Measurements from ENCODE around the gene SLC2A4RG. TPM values are rescaled to one million over a fixed set of nuclear protein-coding genes. Genes with fewer than 3 reads are reported as not detected.

The SLC2A4RG gene
- total RNA-seq, 1 experiment from 2014 or later: 169 TPM

- H3K36me3 Mint-ChIP-seq (ENCODE audit: insufficient read depth, unreplicated experiment): peaks cover 96% of the 10 kb centered on the region
- H3K27me3 Mint-ChIP-seq (ENCODE audit: unreplicated experiment): no peaks in the 10 kb centered on the region
- peak overlapping the region; percentile 83 for H3K27ac Mint-ChIP-seq (ENCODE audit: unreplicated experiment)
- BruUV-seq (replicated peaks): no TSS peak
- no peak for DNase-seq
- peak overlapping the region; percentile 20 for H3K4me3 Mint-ChIP-seq (ENCODE audit: low read depth, unreplicated experiment)
- CTCF ChIA-PET: interaction anchor here (1.0 to 2.1 kb wide), 3 partner anchors 9 to 154 kb away, joined by 3 to 11 read pairs (median 8); partner anchors contain the start of genes ARFRP1, PTK6 and ZGPAT
- H3K9me3 Mint-ChIP-seq (ENCODE audit: low read depth, unreplicated experiment): no peaks in the 10 kb centered on the region
- intact Hi-C loops (cut with micrococcal nuclease; ENCODE audit: unreplicated experiment): no loop called here
- TF ChIP-seq CTCF (IDR thresholded peaks at IDR 0.05; ENCODE audit: unreplicated experiment): no peak
- peaks cover 18% of the 10 kb centered on the region for H3K4me1 Mint-ChIP-seq (ENCODE audit: low read depth, unreplicated experiment)
Observed at GRCh38 chr20:63691711-63692435, 47.7 kb upstream of the SLC2A4RG start.

- Mint-ChIP-seq H3K4me1 (ENCODE audit: low read depth, unreplicated experiment) (peaks cover 17% of the 10 kb centered on the region), H3K27ac (ENCODE audit: unreplicated experiment) (peak overlapping the region; percentile 83), H3K9me3 (ENCODE audit: low read depth, unreplicated experiment) (no peaks in the 10 kb centered on the region), H3K36me3 (ENCODE audit: insufficient read depth, unreplicated experiment) (peaks cover 96% of the 10 kb centered on the region), H3K4me3 (ENCODE audit: low read depth, unreplicated experiment) (no peak overlapping the region), H3K27me3 (ENCODE audit: unreplicated experiment) (no peaks in the 10 kb centered on the region)
- BruUV-seq (replicated peaks): no TSS peak
- CTCF ChIA-PET: interaction anchor here (1.0 to 2.1 kb wide), 3 partner anchors 10 to 154 kb away, joined by 3 to 11 read pairs (median 8); partner anchors contain the start of genes ARFRP1, PTK6 and ZGPAT
- intact Hi-C loops (cut with micrococcal nuclease; ENCODE audit: unreplicated experiment): no loop called here
- no peak for TF ChIP-seq CTCF (IDR thresholded peaks at IDR 0.05; ENCODE audit: unreplicated experiment)
- peak; percentile 64 for DNase-seq
Observed at GRCh38 chr20:63692436-63693082, 47.0 kb upstream of the SLC2A4RG start.

GRCh38 chr20:63693083-63693732 is 46.4 kb upstream of the SLC2A4RG start:
- Mint-ChIP-seq H3K27ac (ENCODE audit: unreplicated experiment) (peak overlapping the region; percentile 91), H3K27me3 (ENCODE audit: unreplicated experiment) (no peaks in the 10 kb centered on the region), H3K4me3 (ENCODE audit: low read depth, unreplicated experiment) (peak overlapping the region; percentile 41), H3K4me1 (ENCODE audit: low read depth, unreplicated experiment) (peaks cover 22% of the 10 kb centered on the region), H3K9me3 (ENCODE audit: low read depth, unreplicated experiment) (no peaks in the 10 kb centered on the region), H3K36me3 (ENCODE audit: insufficient read depth, unreplicated experiment) (peaks cover 96% of the 10 kb centered on the region)
- TF ChIP-seq CTCF (IDR thresholded peaks at IDR 0.05; ENCODE audit: unreplicated experiment): no peak
- CTCF ChIA-PET: interaction anchor here (1.0 to 2.1 kb wide), 2 partner anchors 15 to 155 kb away, joined by 3 to 11 read pairs; partner anchors contain the start of genes ARFRP1, PTK6 and ZGPAT
- no TSS peak for BruUV-seq (replicated peaks)
- intact Hi-C loops (cut with micrococcal nuclease; ENCODE audit: unreplicated experiment): no loop called here
- no peak for DNase-seq

- TF ChIP-seq CTCF (IDR thresholded peaks at IDR 0.05; ENCODE audit: unreplicated experiment): no peak
- peaks cover 30% of the 10 kb centered on the region for H3K4me1 Mint-ChIP-seq (ENCODE audit: low read depth, unreplicated experiment)
- BruUV-seq (replicated peaks): no TSS peak
- H3K27me3 Mint-ChIP-seq (ENCODE audit: unreplicated experiment): no peaks in the 10 kb centered on the region
- CTCF ChIA-PET: no interaction called here
- peak overlapping the region; percentile 91 for H3K27ac Mint-ChIP-seq (ENCODE audit: unreplicated experiment)
- H3K4me3 Mint-ChIP-seq (ENCODE audit: low read depth, unreplicated experiment): peak overlapping the region; percentile 41
- H3K9me3 Mint-ChIP-seq (ENCODE audit: low read depth, unreplicated experiment): no peaks in the 10 kb centered on the region
- intact Hi-C loops (cut with micrococcal nuclease; ENCODE audit: unreplicated experiment): no loop called here
- no peak for DNase-seq
- peaks cover 96% of the 10 kb centered on the region for H3K36me3 Mint-ChIP-seq (ENCODE audit: insufficient read depth, unreplicated experiment)
Observed at GRCh38 chr20:63693733-63694583, 45.6 kb upstream of the SLC2A4RG start.
